RPMI7951 (cell line): Measurements from ENCODE around the gene VLDLR. TPM values are rescaled to one million over a fixed set of nuclear protein-coding genes. Genes with fewer than 3 reads are reported as not detected.
"Not testable (repeated sequence)": the region's sequence is repeated elsewhere in the genome, so short reads cannot be mapped to it uniquely, and the experiment has no call there.

Experiments used
- DNase-seq: peaks from one replicate; pipeline ENCODE4 v3.0.0-alpha.2; 2012; ENCODE audit warnings: low read depth
- total RNA-seq: library from RNA; depleted of rRNA; stranded (reverse); fragments of >200 nt; shearing (Covaris generic); gene quantifications from 2 replicates; pipeline ENCODE4 v1.2.3, GENCODE V29; 2014

VLDLR gene
- total RNA-seq, 1 experiment from 2014 or later: 10.8 TPM

- no peak for DNase-seq
Measured at GRCh38 chr9:2663461-2664173, 42.0 kb downstream of the VLDLR start.

GRCh38 chr9:2664174-2665065 is 42.8 kb downstream of the VLDLR start:
- DNase-seq: no peak

GRCh38 chr9:2666569-2666968 is 45.0 kb downstream of the VLDLR start:
- DNase-seq: no peak

GRCh38 chr9:2673161-2673560 is 51.6 kb downstream of the VLDLR start:
- no peak for DNase-seq

GRCh38 chr9:2674141-2674824 is 52.7 kb downstream of the VLDLR start:
- no peak for DNase-seq

- DNase-seq: no peak
Measured at GRCh38 chr9:2675834-2676233, 54.2 kb downstream of the VLDLR start.

- peak; percentile 20 for DNase-seq
Measured at GRCh38 chr9:2676466-2676865, 54.9 kb downstream of the VLDLR start.

- DNase-seq: no peak
Measured at GRCh38 chr9:2677915-2678889, 56.6 kb downstream of the VLDLR start.

GRCh38 chr9:2679011-2679410 is 57.4 kb downstream of the VLDLR start:
- DNase-seq: no peak

GRCh38 chr9:2681981-2682380 is 60.4 kb downstream of the VLDLR start:
- no peak for DNase-seq

- DNase-seq: no peak
Measured at GRCh38 chr9:2686911-2687310, 65.3 kb downstream of the VLDLR start.

- DNase-seq: no peak
Measured at GRCh38 chr9:2688636-2689035, 67.0 kb downstream of the VLDLR start.

GRCh38 chr9:2691212-2691611 is 69.6 kb downstream of the VLDLR start:
- no peak for DNase-seq

- DNase-seq: no peak
Measured at GRCh38 chr9:2691626-2692025, 70.0 kb downstream of the VLDLR start.

- no peak for DNase-seq
Measured at GRCh38 chr9:2693056-2693455, 71.5 kb downstream of the VLDLR start.

GRCh38 chr9:2697492-2697891 is 75.9 kb downstream of the VLDLR start:
- DNase-seq: no peak

GRCh38 chr9:2700398-2700797 is 78.8 kb downstream of the VLDLR start:
- no peak for DNase-seq

- DNase-seq: no peak
Measured at GRCh38 chr9:2700909-2701550, 79.4 kb downstream of the VLDLR start.

GRCh38 chr9:2704504-2704903 is 82.9 kb downstream of the VLDLR start:
- DNase-seq: no peak

- DNase-seq: not testable (repeated sequence)
Measured at GRCh38 chr9:2707256-2707655, 85.7 kb downstream of the VLDLR start.
